ENCODE measurements around the gene HTR3A. TPM values are rescaled to one million over a fixed set of nuclear protein-coding genes. Genes with fewer than 3 reads are reported as not detected.

HTR3A gene
- total RNA-seq, 2 experiments from 2014 or later, result not detected

- ChIA-PET CTCF (interaction anchor here (0.6 kb wide), 2 partner anchors 35 to 300 kb away, joined by 3 to 4 read pairs; no protein-coding TSS in a partner anchor), POLR2A (no interaction called here)
- peaks cover 7% of the 10 kb centered on the region for H3K27me3 Mint-ChIP-seq
- H3K27ac Mint-ChIP-seq, result no peak overlapping the region
- intact Hi-C loops (cut with DNase I, micrococcal nuclease), result no loop called here
- H3K9me3 Mint-ChIP-seq (ENCODE audit: low read depth), result no peaks in the 10 kb centered on the region
- no peaks in the 10 kb centered on the region for H3K4me1 Mint-ChIP-seq
- H3K4me3 Mint-ChIP-seq, result no peak overlapping the region
- DNase-seq, result no peak
- ATAC-seq, result no peak
- H3K36me3 Mint-ChIP-seq (ENCODE audit: low read depth), result no peaks in the 10 kb centered on the region
Measured at GRCh38 chr11:113982306-113982705, 7.4 kb downstream of the HTR3A start.

- Mint-ChIP-seq H3K4me1 (no peaks in the 10 kb centered on the region), H3K4me3 (no peak overlapping the region), H3K27ac (no peak overlapping the region), H3K36me3 (ENCODE audit: low read depth) (no peaks in the 10 kb centered on the region), H3K9me3 (ENCODE audit: low read depth) (no peaks in the 10 kb centered on the region), H3K27me3 (peaks cover 8% of the 10 kb centered on the region)
- ATAC-seq, result no peak
- ChIA-PET POLR2A (no interaction called here), CTCF (interaction anchor here (0.9 kb wide), 1 partner anchor 9 kb away, joined by 3 read pairs; no protein-coding TSS in a partner anchor)
- no peak for DNase-seq
- intact Hi-C loops (cut with DNase I, micrococcal nuclease), result no loop called here
Measured at GRCh38 chr11:113984781-113985180, 9.9 kb downstream of the HTR3A start.

- Mint-ChIP-seq H3K27ac (no peak overlapping the region), H3K4me3 (no peak overlapping the region)
- POLR2A ChIA-PET, result no interaction called here
Measured at GRCh38 chr11:113985906-113986305, 11.0 kb downstream of the HTR3A start.

GRCh38 chr11:113986351-113987140 lies 11.6 kb downstream of the HTR3A start:
- no peaks in the 10 kb centered on the region for H3K4me1 Mint-ChIP-seq
- intact Hi-C loops (cut with DNase I, micrococcal nuclease), result no loop called here
- no peaks in the 10 kb centered on the region for H3K36me3 Mint-ChIP-seq (ENCODE audit: low read depth)
- DNase-seq (no peak), ATAC-seq (no peak)
- H3K4me3 Mint-ChIP-seq, result no peak overlapping the region
- no peaks in the 10 kb centered on the region for H3K9me3 Mint-ChIP-seq (ENCODE audit: low read depth)
- peaks cover 9% of the 10 kb centered on the region for H3K27me3 Mint-ChIP-seq
- no peak overlapping the region for H3K27ac Mint-ChIP-seq
- CTCF ChIA-PET, result no interaction called here
- POLR2A ChIA-PET, result no interaction called here

More at GRCh38 chr11:113985906-113986305, 11.0 kb downstream of the HTR3A start:
- CTCF ChIA-PET, result interaction anchor here (0.9 kb wide), 1 partner anchor 8 kb away, joined by 3 read pairs; no protein-coding TSS in a partner anchor
- intact Hi-C loops (cut with DNase I, micrococcal nuclease), result no loop called here
- DNase-seq (no peak), ATAC-seq (no peak)
- H3K4me1 Mint-ChIP-seq, result no peaks in the 10 kb centered on the region
- peaks cover 5% of the 10 kb centered on the region for H3K27me3 Mint-ChIP-seq
- no peaks in the 10 kb centered on the region for H3K9me3 Mint-ChIP-seq (ENCODE audit: low read depth)
- H3K36me3 Mint-ChIP-seq (ENCODE audit: low read depth), result no peaks in the 10 kb centered on the region

- Mint-ChIP-seq H3K27ac (no peak overlapping the region), H3K27me3 (peaks cover 17% of the 10 kb centered on the region), H3K36me3 (ENCODE audit: low read depth) (no peaks in the 10 kb centered on the region), H3K9me3 (ENCODE audit: low read depth) (no peaks in the 10 kb centered on the region), H3K4me3 (no peak overlapping the region), H3K4me1 (no peaks in the 10 kb centered on the region)
- ChIA-PET POLR2A (no interaction called here), CTCF (interaction anchor here (7.1 kb wide), 1 partner anchor 274 kb away, joined by 108 read pairs; no protein-coding TSS in a partner anchor)
- intact Hi-C loops (cut with DNase I, micrococcal nuclease), result no loop called here
- DNase-seq (no peak), ATAC-seq (no peak)
Measured at GRCh38 chr11:113989381-113989780, 14.5 kb downstream of the HTR3A start.

- Mint-ChIP-seq H3K4me1 (no peaks in the 10 kb centered on the region), H3K27me3 (peaks cover 15% of the 10 kb centered on the region), H3K36me3 (ENCODE audit: low read depth) (no peaks in the 10 kb centered on the region), H3K27ac (no peak overlapping the region), H3K9me3 (ENCODE audit: low read depth) (no peaks in the 10 kb centered on the region), H3K4me3 (no peak overlapping the region)
- ChIA-PET CTCF (interaction anchor here (7.1 kb wide), 1 partner anchor 274 kb away, joined by 108 read pairs; no protein-coding TSS in a partner anchor), POLR2A (no interaction called here)
- no peak for DNase-seq
- intact Hi-C loops (cut with DNase I, micrococcal nuclease), result loop anchor here in 1 of 2 experiments (5.0 kb wide), 1 partner anchor 207 kb away; no protein-coding TSS in a partner anchor
- ATAC-seq, result no peak
Measured at GRCh38 chr11:113989916-113990315, 15.0 kb downstream of the HTR3A start.

GRCh38 chr11:113991170-113991569 lies 16.3 kb downstream of the HTR3A start:
- ATAC-seq, result no peak
- POLR2A ChIA-PET, result no interaction called here
- intact Hi-C loops (cut with DNase I, micrococcal nuclease), result loop anchor here in 1 of 2 experiments (5.0 kb wide), 1 partner anchor 206 kb away; no protein-coding TSS in a partner anchor

GRCh38 chr11:113991718-113992458 lies 17.0 kb downstream of the HTR3A start:
- no peaks in the 10 kb centered on the region for H3K4me1 Mint-ChIP-seq
- no peaks in the 10 kb centered on the region for H3K36me3 Mint-ChIP-seq (ENCODE audit: low read depth)
- H3K9me3 Mint-ChIP-seq (ENCODE audit: low read depth), result no peaks in the 10 kb centered on the region
- no peak for DNase-seq
- no peak overlapping the region for H3K4me3 Mint-ChIP-seq
- POLR2A ChIA-PET, result no interaction called here
- H3K27me3 Mint-ChIP-seq, result peaks cover 14% of the 10 kb centered on the region
- intact Hi-C loops (cut with DNase I, micrococcal nuclease), result loop anchor here in 1 of 2 experiments (5.0 kb wide), 1 partner anchor 205 kb away; no protein-coding TSS in a partner anchor
- no peak overlapping the region for H3K27ac Mint-ChIP-seq
- CTCF ChIA-PET, result interaction anchor here (0.7 to 7.1 kb wide), 3 partner anchors 12 to 569 kb away, joined by 3 to 108 read pairs (median 4); no protein-coding TSS in a partner anchor
- ATAC-seq, result no peak

More at GRCh38 chr11:113991170-113991569, 16.3 kb downstream of the HTR3A start:
- CTCF ChIA-PET, result interaction anchor here (0.7 to 7.1 kb wide), 3 partner anchors 11 to 568 kb away, joined by 3 to 108 read pairs (median 4); no protein-coding TSS in a partner anchor
- DNase-seq, result peak; percentile 39
- H3K9me3 Mint-ChIP-seq (ENCODE audit: low read depth), result no peaks in the 10 kb centered on the region
- no peak overlapping the region for H3K27ac Mint-ChIP-seq
- H3K36me3 Mint-ChIP-seq (ENCODE audit: low read depth), result no peaks in the 10 kb centered on the region
- H3K4me3 Mint-ChIP-seq, result no peak overlapping the region
- H3K4me1 Mint-ChIP-seq, result no peaks in the 10 kb centered on the region
- H3K27me3 Mint-ChIP-seq, result peaks cover 14% of the 10 kb centered on the region

- Mint-ChIP-seq H3K4me1 (no peaks in the 10 kb centered on the region), H3K9me3 (ENCODE audit: low read depth) (no peaks in the 10 kb centered on the region), H3K4me3 (no peak overlapping the region), H3K27me3 (peaks cover 14% of the 10 kb centered on the region), H3K27ac (no peak overlapping the region), H3K36me3 (ENCODE audit: low read depth) (no peaks in the 10 kb centered on the region)
- DNase-seq (no peak), ATAC-seq (no peak)
- intact Hi-C loops (cut with DNase I, micrococcal nuclease), result loop anchor here in 1 of 2 experiments (5.0 kb wide), 1 partner anchor 205 kb away; no protein-coding TSS in a partner anchor
- ChIA-PET CTCF (interaction anchor here (0.5 to 7.1 kb wide), 4 partner anchors 17 to 271 kb away, joined by 3 to 108 read pairs (median 6); partner anchors contain the start of gene HTR3A), POLR2A (interaction anchor here (0.6 kb wide), 1 partner anchor 23 kb away, joined by 6 read pairs; no protein-coding TSS in a partner anchor)
Measured at GRCh38 chr11:113992459-113993110, 17.7 kb downstream of the HTR3A start.

GRCh38 chr11:113994077-113994954 lies 19.4 kb downstream of the HTR3A start:
- H3K4me1 Mint-ChIP-seq, result no peaks in the 10 kb centered on the region
- intact Hi-C loops (cut with DNase I, micrococcal nuclease), result loop anchor here (1.0 to 5.0 kb wide), 2 partner anchors 203 to 267 kb away; no protein-coding TSS in a partner anchor
- POLR2A ChIA-PET, result no interaction called here
- H3K4me3 Mint-ChIP-seq, result no peak overlapping the region
- ATAC-seq (peak; percentile 51), DNase-seq (peak; percentile 51)
- no peaks in the 10 kb centered on the region for H3K36me3 Mint-ChIP-seq (ENCODE audit: low read depth)
- H3K27ac Mint-ChIP-seq, result no peak overlapping the region
- no peaks in the 10 kb centered on the region for H3K9me3 Mint-ChIP-seq (ENCODE audit: low read depth)
- peaks cover 14% of the 10 kb centered on the region for H3K27me3 Mint-ChIP-seq
- CTCF ChIA-PET, result interaction anchor here (0.5 to 7.1 kb wide), 11 partner anchors 9 to 1230 kb away, joined by 3 to 108 read pairs (median 3); partner anchors contain the start of gene HTR3A
